Measurements from ENCODE around the gene STAP1. TPM values are rescaled to one million over a fixed set of nuclear protein-coding genes. Genes with fewer than 3 reads are reported as not detected.

Gene STAP1
- total RNA-seq, 1 experiment from 2014 or later: not detected

DNA sequence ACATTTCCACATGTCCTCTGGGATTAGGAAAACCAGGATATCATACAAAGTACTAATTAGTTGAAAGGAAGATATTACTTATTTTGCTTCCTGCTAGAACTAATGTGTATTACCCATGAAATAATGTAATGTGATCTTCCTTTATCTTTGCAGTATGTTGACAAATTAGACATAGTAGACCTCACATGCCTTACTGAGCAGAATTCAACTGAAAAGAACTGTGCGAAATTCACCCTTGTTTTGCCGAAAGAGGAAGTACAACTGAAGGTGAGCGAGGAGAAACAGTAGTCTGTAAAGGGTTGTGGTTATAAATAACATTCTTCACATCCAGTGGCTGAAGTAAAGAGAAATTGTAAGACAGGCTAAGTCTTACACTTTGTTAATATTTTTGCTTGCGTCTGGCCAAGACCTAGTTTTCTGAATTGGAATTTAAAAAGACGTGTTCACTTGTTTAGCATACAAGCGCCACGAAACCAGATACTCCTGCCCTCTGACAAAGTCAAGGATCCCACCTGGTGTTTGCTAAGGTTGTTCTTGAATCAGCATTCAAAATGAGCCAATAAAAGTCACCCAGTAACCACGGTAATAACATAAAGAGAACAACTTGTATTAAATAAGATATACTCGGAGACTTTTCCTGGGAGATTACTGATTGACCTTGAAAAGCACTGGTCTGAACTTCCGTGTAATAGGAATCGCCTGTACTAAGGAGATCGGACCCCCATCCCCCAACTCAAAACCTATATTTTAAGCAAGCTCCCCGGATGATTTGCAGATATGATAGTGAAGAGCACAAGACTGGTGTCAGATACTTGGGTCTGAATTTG is 16.9 kb downstream of the STAP1 start:
- Mint-ChIP-seq H3K27ac (peak overlapping the region; percentile 60), H3K9me3 (no peaks in the 10 kb centered on the region), H3K4me1 (peaks cover 11% of the 10 kb centered on the region), H3K36me3 (no peaks in the 10 kb centered on the region), H3K4me3 (no peak overlapping the region), H3K27me3 (ENCODE audit: low read depth) (no peaks in the 10 kb centered on the region)
- TF ChIP-seq, protein P1, sequence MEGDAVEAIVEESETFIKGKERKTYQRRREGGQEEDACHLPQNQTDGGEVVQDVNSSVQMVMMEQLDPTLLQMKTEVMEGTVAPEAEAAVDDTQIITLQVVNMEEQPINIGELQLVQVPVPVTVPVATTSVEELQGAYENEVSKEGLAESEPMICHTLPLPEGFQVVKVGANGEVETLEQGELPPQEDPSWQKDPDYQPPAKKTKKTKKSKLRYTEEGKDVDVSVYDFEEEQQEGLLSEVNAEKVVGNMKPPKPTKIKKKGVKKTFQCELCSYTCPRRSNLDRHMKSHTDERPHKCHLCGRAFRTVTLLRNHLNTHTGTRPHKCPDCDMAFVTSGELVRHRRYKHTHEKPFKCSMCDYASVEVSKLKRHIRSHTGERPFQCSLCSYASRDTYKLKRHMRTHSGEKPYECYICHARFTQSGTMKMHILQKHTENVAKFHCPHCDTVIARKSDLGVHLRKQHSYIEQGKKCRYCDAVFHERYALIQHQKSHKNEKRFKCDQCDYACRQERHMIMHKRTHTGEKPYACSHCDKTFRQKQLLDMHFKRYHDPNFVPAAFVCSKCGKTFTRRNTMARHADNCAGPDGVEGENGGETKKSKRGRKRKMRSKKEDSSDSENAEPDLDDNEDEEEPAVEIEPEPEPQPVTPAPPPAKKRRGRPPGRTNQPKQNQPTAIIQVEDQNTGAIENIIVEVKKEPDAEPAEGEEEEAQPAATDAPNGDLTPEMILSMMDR (IDR thresholded peaks at IDR 0.05): no peak
- TF ChIP-seq, protein P2, sequence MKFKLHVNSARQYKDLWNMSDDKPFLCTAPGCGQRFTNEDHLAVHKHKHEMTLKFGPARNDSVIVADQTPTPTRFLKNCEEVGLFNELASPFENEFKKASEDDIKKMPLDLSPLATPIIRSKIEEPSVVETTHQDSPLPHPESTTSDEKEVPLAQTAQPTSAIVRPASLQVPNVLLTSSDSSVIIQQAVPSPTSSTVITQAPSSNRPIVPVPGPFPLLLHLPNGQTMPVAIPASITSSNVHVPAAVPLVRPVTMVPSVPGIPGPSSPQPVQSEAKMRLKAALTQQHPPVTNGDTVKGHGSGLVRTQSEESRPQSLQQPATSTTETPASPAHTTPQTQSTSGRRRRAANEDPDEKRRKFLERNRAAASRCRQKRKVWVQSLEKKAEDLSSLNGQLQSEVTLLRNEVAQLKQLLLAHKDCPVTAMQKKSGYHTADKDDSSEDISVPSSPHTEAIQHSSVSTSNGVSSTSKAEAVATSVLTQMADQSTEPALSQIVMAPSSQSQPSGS (CRISPR knock-in tag; IDR thresholded peaks at IDR 0.05; ENCODE audit: borderline replicate concordance, low read depth): no peak
- TF ChIP-seq, protein P3, sequence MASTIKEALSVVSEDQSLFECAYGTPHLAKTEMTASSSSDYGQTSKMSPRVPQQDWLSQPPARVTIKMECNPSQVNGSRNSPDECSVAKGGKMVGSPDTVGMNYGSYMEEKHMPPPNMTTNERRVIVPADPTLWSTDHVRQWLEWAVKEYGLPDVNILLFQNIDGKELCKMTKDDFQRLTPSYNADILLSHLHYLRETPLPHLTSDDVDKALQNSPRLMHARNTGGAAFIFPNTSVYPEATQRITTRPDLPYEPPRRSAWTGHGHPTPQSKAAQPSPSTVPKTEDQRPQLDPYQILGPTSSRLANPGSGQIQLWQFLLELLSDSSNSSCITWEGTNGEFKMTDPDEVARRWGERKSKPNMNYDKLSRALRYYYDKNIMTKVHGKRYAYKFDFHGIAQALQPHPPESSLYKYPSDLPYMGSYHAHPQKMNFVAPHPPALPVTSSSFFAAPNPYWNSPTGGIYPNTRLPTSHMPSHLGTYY (CRISPR knock-in tag; IDR thresholded peaks at IDR 0.05): no peak
- TF ChIP-seq MXD4 (CRISPR knock-in tag; IDR thresholded peaks at IDR 0.05; ENCODE audit: borderline replicate concordance): no peak
- TF ChIP-seq ZNF423 (CRISPR knock-in tag; IDR thresholded peaks at IDR 0.05): no peak
- TF ChIP-seq, protein P4, sequence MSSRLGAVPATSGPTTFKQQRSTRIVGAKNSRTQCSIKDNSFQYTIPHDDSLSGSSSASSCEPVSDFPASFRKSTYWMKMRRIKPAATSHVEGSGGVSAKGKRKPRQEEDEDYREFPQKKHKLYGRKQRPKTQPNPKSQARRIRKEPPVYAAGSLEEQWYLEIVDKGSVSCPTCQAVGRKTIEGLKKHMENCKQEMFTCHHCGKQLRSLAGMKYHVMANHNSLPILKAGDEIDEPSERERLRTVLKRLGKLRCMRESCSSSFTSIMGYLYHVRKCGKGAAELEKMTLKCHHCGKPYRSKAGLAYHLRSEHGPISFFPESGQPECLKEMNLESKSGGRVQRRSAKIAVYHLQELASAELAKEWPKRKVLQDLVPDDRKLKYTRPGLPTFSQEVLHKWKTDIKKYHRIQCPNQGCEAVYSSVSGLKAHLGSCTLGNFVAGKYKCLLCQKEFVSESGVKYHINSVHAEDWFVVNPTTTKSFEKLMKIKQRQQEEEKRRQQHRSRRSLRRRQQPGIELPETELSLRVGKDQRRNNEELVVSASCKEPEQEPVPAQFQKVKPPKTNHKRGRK (CRISPR knock-in tag; IDR thresholded peaks at IDR 0.05; ENCODE audit: borderline replicate concordance): no peak
- no peak for TF ChIP-seq SP1 (CRISPR knock-in tag; conservative IDR thresholded peaks at IDR 0.05)
- TF ChIP-seq SMAD4 (CRISPR knock-in tag; IDR thresholded peaks at IDR 0.05): no peak
- TF ChIP-seq ATF1 (CRISPR knock-in tag; IDR thresholded peaks at IDR 0.05): no peak
- TF ChIP-seq, protein P5, sequence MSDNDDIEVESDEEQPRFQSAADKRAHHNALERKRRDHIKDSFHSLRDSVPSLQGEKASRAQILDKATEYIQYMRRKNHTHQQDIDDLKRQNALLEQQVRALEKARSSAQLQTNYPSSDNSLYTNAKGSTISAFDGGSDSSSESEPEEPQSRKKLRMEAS (CRISPR knock-in tag; IDR thresholded peaks at IDR 0.05): no peak
- no peak for TF ChIP-seq EMX1 (CRISPR knock-in tag; IDR thresholded peaks at IDR 0.05)
- TF ChIP-seq NR1H2 (CRISPR knock-in tag; IDR thresholded peaks at IDR 0.05): no peak
- TF ChIP-seq ZBTB21 (CRISPR knock-in tag; IDR thresholded peaks at IDR 0.05; ENCODE audit: borderline replicate concordance): no peak
- TF ChIP-seq, protein P6, sequence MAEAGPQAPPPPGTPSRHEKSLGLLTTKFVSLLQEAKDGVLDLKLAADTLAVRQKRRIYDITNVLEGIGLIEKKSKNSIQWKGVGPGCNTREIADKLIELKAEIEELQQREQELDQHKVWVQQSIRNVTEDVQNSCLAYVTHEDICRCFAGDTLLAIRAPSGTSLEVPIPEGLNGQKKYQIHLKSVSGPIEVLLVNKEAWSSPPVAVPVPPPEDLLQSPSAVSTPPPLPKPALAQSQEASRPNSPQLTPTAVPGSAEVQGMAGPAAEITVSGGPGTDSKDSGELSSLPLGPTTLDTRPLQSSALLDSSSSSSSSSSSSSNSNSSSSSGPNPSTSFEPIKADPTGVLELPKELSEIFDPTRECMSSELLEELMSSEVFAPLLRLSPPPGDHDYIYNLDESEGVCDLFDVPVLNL (CRISPR knock-in tag; IDR thresholded peaks at IDR 0.05; ENCODE audit: borderline replicate concordance, low read depth): no peak
- TF ChIP-seq, protein P7, sequence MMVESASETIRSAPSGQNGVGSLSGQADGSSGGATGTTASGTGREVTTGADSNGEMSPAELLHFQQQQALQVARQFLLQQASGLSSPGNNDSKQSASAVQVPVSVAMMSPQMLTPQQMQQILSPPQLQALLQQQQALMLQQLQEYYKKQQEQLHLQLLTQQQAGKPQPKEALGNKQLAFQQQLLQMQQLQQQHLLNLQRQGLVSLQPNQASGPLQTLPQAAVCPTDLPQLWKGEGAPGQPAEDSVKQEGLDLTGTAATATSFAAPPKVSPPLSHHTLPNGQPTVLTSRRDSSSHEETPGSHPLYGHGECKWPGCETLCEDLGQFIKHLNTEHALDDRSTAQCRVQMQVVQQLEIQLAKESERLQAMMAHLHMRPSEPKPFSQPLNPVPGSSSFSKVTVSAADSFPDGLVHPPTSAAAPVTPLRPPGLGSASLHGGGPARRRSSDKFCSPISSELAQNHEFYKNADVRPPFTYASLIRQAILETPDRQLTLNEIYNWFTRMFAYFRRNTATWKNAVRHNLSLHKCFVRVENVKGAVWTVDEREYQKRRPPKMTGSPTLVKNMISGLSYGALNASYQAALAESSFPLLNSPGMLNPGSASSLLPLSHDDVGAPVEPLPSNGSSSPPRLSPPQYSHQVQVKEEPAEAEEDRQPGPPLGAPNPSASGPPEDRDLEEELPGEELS (CRISPR knock-in tag; IDR thresholded peaks at IDR 0.05): no peak
- TF ChIP-seq KAT7 (CRISPR knock-in tag; IDR thresholded peaks at IDR 0.05; ENCODE audit: borderline replicate concordance): no peak
- POLR2A ChIA-PET: no interaction called here
- ATAC-seq: peak; percentile 72
- DNase-seq (ENCODE audit: low spot score): no peak
- CTCF ChIA-PET: no interaction called here
